GM21717 (cell line): Measurements from ENCODE around the gene GMFB.
"Not testable (repeated sequence)": the region's sequence is repeated elsewhere in the genome, so short reads cannot be mapped to it uniquely, and the experiment has no call there.

ENCODE experiments used
- ATAC-seq: cut with Tn5 transposase; IDR thresholded peaks from one replicate; pipeline ENCODE4 v1.9.1; 2021; ENCODE audit warnings: mild to moderate bottlenecking, moderate library complexity; ENCODE audit not compliant: unreplicated experiment

The GMFB gene

DNA sequence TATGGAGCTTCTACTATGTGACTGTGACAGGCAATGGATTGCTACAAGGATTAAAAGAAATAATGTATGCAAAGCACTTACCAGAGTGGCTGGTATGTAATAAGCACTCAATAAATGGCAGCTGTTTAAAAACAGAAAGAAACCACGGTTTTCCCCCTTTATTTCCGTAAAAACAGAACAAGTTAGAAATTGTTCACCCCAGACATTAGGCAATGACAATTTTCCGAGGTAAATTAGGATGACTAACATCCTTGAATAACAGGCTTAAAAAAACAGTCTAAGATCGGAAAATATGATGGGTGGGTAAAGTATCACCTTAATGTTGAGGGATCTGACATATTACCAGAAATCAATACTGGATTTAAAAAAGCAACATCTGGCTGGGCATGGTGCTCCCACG lies 26.7 kb downstream of the GMFB start:
- ATAC-seq = no peak

DNA sequence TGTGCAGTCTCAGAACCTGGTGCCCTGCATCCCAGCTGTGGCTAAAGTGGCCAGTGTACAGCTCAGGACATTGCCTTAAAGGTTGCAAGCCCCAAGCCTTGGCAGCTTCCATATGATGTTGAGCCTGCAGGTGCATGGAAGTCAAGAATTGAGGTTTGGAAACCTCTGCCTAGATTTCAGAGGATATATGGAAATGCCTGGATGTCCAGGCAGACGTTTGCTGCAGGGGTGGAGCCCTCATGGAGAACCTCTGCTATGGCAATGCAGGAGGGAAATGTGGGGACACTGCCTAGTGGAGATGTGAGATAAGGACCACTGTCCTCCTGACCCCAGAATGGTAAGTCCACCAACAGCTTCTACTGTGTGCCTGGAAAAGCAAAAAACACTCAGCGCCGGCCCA lies 29.7 kb downstream of the GMFB start:
- ATAC-seq = no peak

DNA sequence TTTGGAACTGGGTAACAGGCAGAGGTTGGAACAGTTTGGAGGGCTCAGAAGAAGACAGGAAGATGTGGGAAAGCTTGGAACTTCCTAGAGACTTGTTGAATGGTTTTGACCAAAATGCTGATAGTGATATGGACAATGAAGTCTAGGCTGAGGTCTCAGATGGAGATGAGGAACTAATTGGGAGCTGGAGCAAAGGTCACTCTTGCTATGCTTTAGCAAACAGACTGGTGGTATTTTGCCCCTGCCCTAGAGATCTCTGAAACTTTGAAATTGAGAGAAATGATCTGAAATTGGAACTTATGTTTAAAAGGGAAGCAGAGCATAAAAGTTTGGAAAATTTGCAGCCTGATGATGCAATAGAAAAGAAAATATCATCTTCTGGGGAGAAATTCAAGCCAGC lies 30.2 kb downstream of the GMFB start:
- ATAC-seq = not testable (repeated sequence)

DNA sequence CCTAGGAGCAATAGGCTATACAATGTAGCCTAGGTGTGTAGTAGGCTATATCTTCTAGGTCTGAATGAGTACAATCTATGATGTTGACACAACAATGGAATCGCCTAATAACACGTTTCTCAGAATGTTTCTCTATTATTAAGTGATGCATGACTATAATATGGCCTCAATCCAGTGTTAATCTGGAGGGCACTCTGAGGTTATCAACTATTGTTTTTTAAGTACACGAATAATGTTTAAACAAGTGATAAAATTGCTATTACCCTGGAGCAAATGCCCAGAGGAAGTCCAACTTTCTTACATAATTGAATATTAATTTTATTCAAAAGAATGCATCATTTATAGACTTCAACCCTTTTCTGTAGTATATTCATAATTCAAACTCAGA lies 31.2 kb downstream of the GMFB start:
- no peak for ATAC-seq

DNA sequence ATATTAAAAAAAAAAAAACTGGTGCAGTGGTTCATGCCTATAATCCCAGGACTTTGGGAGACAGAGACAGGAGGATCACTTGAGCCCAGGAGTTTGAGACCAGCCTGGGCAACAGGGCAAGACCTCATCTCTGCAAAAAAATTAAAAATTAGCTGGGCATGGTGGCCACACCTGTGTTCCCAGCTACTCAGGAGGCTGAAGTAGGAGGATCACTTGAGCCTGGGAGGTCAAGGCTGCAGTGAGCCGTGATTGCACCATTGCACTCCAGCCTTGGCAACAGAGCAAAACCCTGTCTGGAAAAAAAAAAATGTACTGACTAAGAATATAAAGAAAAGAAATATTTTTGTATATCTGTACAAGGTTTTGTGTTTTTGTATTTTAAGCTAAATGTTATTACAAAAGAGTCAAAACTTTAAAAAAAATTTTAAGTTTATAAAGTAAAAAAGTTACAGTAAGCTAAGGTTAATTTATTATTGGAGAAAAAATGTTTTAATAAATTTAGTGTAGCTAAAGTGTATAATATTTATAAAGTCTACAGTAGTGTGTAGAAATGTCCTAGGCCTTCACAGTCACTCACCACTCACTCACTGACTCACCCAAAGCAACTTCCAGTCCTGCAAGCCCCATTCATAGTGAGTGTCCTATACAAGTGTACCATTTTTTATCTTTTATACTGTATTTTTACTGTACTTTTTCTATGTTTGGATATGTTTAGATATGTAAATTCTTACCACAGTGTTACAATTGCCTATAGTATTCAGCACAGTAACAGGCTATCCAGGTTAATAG lies 31.8 kb downstream of the GMFB start:
- ATAC-seq = not testable (repeated sequence)

DNA sequence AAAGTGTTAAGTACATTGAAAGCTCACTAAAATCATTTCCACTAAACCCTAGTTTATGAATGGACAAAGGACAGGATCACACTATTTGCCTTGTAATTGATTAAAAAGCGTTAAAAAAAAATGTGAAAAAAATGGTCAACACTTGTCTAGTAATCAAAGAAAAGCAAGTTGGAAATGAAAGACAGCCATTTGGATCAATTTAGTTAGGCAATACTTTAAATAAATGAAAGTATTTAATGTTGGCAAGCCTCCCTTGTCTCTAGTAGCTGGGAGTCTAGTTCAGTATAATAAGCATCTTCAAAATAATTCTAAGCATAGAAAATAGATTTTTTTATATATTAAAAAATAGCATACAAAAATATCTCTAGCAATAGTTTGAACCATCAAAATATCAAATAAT lies 33.4 kb downstream of the GMFB start:
- no peak for ATAC-seq

DNA sequence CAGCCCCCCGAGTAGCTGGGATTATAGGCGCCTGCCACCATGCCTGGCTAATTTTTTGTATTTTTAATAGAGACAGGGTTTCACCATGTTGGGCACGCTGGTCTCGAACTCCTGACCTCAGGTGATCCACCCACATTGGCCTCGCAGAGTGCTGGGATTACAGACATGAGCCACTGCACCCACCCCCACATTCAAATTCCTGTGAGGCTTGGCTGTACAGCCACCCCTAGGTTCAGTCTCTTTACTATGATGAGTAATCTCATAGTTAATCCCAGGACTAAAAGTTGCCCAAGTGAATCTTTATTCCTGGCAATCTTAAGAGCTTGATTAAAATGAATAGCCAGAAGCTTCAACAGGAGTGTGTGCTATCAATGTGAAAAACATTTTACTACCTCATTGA lies 34.8 kb downstream of the GMFB start:
- not testable (repeated sequence) for ATAC-seq

DNA sequence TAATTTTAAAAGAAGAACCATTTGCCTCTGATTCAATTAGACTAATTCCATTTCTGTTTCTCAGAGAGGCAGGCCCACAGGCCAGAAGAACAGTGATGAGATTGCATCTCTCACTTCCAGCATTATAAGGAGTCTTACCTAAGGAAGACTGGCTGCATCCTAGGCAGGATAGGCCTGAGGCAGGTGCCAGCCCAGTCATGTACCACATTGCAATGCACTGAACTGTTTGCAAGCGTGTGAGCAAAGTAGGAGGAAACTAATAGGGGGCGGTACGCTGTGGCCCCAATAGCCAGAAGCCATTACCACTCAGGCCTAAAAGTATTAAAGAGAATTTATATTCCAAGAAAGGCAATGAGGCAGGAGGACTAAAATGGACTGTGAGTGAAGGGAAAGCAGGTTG lies 35.5 kb downstream of the GMFB start:
- no peak for ATAC-seq

DNA sequence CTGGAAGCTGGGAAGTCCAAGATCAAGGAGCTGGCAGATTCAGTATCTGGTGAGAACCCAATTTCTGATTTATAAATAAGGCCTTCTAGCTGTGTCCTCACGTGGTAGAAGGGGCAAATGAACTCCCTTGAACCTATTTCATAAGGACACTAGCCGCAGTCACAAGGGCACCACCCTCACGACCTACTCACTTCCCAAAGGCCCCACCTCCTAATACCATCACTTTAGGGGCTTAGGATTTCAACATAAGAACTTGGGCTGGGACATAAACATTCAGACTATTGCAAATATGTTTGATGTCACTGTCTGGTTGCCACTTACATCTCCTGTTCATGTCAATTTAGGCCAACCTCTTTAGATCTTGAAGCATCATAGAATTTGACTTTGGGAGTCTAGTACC lies 36.8 kb downstream of the GMFB start:
- no peak for ATAC-seq

DNA sequence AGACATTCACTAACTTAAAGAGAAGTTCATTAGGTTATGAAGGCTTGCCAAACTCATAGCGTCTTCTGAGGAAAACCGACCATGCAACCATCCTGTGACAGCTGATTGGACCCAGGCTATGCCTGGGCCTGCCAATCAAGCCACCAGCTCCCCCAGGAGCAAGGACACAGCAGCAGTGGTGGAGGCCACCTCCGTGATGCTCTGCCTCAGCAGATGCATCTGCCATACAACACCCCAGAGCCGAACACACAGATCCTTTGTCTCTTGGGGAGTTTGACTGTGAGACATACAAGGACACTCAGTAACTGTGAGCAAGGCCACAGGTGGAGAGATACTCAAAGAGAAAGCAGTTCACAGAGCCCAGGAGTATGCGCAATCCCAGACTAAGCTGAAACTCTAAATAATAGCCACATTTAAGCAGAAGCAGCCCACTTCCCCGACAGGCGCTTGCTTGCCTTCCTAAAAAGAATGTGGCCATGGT lies 37.6 kb downstream of the GMFB start:
- no peak for ATAC-seq

DNA sequence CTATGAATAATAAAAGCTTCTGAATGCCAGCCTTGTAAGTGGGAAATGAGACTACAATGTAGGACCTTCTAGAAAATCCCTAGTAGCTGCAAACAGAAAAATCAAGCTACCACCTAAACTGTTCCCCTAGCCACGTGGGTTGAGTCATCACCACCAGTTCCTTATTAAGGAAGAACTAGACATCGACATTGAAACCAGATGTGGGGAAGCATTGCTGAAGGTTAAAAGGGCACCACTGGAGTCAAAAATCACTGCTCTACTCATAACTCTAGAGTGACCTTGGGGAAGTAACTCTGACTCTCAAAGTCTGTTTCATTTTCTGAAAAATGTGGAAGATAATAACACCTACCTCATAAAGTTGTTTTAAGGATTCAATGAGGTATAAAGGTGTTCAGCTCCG lies 38.2 kb downstream of the GMFB start:
- peak; percentile 69 for ATAC-seq

DNA sequence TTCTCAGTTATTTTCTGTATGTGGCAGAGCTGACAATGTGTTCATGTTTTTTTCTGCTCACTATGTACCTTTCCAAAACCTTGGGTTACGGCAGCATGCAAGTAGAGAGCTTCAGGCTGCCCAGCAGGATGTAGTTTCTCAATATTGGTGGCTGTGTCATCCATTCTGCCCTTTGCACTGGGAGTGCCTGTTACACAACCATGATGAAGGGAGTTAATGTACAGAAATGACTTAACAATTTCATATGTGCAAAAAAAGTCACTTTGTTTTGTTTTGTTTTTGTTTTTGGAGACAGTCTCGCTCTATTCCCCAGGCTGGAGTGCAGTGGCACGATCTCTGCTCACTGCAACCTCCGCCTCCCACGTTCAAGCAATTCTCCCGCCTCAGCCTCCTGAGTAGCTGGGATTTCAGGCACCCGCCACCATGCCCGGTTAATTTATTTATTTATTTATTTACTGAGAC lies 41.5 kb downstream of the GMFB start:
- no peak for ATAC-seq

DNA sequence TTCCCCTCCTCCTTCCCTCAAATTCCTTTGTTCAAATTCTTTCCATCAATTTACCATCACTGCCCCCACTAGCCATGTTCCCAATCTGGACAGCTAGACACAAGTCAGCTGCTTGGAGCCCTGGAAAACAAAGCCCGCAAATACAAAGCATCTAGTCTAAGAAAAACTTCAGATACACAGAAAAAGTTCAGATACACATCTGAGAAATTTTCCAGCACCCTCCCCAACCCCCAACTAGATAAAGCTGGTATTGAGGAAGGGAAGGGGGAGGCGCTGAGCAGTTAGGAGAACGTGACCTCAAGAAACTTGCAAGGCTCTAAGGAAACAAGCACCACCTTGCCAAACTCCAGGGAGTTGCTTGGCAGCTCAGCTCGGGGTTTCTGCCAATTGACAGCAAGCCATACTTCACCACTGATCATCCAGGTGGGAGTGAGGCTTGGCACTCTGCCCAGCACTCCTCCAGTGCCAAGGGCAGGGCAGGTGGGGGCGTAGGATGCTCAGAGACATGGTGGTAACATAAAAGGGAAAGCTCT lies 42.6 kb downstream of the GMFB start:
- no peak for ATAC-seq

DNA sequence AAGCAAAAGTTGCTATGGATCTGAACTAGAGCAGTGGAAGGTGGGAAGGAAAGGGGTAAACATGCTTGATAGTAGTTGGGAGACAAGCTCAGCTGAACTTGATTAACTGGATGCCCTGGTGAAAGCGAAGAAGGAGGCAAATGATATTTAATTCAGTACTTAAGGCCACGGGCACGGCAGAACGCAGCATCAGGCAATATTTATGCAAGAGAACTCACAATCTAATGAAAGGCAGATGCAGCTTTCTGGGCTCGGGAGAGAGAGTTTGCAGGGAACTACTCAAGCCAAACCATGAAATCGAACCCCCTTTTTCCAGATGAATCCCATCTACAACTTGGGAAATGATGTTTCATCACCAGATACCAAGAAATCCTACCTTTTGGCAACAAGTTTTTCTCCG lies 44.1 kb downstream of the GMFB start:
- no peak for ATAC-seq

DNA sequence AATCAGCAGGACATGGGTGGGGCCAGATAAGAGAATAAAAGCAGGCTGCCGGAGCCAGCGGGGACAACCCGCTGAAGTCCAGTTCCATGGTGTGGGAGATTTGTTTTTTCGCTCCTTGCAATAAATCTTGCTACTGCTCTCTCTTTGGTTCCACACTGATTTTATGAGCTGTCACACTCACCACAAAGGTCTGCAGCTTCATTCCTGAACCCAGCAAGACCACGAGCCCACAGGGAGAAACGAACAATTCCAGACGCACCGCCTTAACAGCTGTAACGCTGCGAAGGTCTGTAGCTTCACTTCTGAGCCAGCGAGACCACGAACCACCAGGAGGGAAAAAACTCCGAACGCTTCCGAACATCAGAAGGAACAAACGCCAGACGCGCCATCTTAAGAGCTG lies 44.8 kb downstream of the GMFB start:
- ATAC-seq = no peak

DNA sequence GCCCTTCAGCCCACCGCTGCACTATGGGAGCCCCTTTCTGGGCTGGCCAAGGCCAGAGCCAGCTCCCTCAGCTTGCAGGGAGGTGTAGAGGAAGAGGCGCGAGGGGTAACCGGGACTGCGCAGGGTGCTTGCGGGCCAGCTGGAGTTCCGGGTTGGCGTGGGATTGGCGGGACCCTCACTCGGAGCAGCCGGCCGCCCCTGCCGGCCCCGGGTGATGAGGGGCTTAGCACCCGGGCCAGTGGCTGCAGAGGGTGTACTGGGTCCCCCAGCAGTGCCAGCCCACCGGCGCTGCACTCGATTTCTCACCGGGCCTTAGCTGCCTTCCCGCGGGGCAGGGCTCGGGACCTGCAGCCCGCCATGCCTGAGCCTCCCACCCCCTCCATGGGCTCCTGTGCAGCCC lies 45.8 kb downstream of the GMFB start:
- not testable (repeated sequence) for ATAC-seq

DNA sequence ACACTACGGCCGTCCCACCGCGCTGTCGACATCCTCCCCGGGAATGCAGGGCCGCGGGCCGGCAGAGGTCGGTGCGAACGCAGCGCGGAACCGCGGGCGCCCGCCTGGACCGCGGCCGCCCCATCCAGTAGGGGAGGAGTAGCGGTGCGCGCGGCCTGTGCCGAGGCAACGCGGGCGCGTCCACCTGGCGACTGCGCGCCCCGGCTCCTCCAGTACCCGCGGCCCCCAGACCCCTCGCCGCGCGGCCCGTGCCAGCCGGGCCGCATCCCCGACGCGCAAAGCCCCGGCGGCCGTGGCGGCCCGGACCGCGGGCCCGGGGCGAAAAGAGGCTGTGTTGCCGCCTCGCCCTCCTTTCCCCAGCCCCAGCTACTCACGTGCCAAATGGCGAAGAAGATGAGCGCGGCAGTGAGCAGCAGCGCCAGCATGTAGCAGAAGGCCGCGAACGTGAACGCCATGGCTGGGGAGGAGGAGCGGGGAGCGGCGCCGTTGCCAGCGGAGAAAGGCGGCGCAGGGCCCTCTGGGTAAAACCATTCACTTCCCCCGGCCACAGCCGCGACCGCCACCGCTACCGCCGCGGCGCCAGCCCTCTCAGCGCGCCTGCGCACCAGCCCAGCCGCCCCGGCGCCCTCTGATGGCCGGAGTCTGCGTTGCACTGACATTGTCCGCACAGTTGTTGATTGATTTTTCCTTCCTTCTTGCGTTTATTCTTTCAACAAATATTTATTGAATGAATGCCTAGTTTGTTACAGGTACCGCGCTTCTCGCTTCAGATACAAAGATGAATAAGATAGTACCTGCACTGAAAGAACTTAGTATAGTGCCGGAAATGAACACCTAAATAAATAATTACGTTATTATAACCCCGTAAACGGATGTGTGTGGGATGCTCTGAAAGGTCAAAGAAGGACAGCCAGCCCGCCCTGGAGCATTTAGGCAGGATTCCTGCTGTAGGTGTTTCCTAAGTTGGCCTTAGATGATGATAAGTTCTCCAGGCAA lies 47.6 kb downstream of the GMFB start, which contains the start of gene CNIH1:
TSS of gene CNIH1 (minus strand) at position 502 of the 996 bp plus-strand sequence. CDS start at position 455, 47 bp downstream.
- peak; percentile 90 for ATAC-seq

DNA sequence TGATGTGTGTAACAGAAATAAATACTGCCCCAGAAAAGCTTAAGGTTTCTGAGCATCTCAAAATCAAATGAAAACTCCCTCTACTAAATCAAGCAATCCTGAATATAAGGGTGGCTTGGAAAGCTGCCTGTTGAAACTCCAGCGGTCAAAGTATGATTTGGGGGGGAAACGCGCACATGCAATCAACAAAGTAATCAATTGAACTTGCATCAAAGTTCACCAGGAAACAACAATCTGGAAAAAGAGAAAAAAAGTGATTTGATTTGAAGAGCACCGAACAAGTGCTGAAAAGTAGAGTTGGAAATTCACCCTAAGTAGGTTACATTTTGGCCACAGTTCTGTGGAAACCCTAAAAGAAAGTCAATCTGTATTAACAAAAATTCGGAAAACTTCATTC lies 48.3 kb downstream of the GMFB start:
- ATAC-seq = no peak

DNA sequence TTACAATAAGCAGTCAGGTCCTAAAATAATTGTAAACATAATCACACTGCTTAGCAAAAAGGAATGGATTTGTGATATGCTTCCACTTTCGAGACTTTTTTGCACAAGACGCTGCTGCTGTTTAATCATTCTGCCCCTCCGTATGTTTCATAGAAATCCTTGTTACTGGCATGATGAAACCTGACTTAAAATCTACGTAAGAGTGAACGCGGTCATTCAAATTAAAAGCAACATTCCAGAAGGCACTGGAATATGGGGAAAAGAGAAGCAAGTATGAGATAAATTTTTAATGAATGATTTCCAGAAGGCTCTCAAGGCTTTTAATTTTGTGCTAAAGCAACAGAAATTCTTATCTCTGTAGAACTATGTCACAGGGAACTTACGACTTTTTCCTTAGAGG lies 48.7 kb downstream of the GMFB start:
- no peak for ATAC-seq

DNA sequence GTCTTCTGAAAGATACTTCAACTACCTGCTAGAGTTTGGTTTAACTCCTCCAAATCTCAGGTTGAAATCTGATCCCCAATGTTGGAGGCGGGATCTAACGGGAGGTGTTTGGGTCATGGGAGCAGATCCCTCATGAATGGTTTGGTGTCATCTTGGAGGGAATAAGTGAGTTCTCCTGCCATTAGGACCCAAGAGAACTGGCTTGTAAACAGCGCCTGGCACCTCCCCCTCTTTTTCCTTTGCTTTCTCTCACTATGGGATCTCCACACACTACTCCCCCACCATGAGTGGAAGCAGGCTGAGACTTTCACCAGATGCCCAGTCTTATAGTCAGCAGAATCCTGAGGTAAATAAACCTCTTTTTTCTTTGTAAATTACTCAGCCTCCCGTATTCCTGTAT lies 50.1 kb downstream of the GMFB start:
- ATAC-seq = no peak

DNA sequence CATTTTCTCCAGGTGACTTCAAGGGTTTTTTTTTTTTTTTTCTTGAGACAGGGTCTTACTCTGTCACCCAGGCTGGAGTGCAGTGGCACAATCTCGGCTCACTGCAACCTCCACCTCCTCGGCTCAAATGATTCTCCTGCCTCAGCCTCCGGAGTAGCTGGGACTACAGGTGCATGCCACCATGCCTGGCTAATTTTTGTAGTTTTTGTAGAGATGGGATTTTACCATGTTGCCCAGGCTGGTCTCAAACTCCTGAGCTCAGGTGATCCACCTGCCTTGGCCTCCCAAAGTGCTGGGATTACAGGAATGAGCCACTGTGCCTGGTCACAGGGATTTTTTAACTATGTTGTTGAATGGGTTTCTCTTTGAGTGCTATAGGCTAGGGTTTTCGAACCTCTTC lies 50.8 kb downstream of the GMFB start:
- ATAC-seq = not testable (repeated sequence)
